Activated CD4-positive, alpha-beta T cell treated with anti-CD3 and anti-CD28 coated beads, Interleukin-2, amount 50 U/mL, for 16 hours (primary cell): ENCODE measurements around the gene EVA1C.
"Not testable (repeated sequence)": the region's sequence is repeated elsewhere in the genome, so short reads cannot be mapped to it uniquely, and the experiment has no call there.

Source experiments
- DNase-seq: peaks from one replicate; pipeline ENCODE4 v3.0.0-alpha.2; 2020

EVA1C gene, protein sequence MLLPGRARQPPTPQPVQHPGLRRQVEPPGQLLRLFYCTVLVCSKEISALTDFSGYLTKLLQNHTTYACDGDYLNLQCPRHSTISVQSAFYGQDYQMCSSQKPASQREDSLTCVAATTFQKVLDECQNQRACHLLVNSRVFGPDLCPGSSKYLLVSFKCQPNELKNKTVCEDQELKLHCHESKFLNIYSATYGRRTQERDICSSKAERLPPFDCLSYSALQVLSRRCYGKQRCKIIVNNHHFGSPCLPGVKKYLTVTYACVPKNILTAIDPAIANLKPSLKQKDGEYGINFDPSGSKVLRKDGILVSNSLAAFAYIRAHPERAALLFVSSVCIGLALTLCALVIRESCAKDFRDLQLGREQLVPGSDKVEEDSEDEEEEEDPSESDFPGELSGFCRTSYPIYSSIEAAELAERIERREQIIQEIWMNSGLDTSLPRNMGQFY

DNA sequence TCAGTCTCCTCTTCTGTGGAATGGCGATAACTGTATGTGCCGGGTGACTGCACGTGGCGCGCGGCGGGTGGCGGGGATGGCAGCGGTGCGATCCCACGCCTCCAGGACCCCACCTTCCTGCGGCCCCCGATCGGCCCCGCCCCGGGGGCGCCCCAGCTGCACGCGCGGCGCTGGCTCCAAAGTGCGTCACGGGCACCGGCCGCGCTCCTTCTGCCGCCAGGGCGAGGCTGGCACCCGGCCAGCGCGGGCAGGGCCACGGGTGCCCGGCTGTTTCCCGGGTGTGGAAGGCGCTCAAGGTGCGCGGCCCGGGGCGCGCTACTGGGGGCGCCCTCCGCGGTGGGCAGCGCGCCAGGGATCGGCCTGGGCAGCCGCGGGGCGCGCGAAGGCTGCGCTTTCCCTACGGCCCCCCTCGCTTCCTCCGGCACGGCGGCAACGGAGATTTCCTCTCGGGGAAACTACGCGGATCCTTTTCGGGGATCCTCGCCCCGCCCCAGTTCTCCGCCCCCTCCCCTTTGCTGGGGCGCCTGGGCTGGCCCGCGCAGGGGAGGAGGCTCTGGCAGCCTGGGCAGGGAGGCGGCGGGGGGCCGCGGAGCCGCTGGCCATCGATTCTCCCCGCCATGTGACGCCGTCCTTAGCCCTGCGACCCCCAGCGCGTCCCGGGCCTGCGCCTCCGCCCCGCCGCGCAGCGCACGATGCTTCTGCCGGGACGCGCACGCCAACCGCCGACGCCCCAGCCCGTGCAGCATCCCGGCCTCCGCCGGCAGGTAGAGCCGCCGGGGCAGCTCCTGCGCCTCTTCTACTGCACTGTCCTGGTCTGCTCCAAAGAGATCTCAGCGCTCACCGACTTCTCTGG lies at the start of gene EVA1C:
EVA1C (plus strand) TSS at position 545 of the 853 bp plus-strand sequence; CDS start at position 693, 148 bp downstream.
- DNase-seq, result peak; percentile 59

DNA sequence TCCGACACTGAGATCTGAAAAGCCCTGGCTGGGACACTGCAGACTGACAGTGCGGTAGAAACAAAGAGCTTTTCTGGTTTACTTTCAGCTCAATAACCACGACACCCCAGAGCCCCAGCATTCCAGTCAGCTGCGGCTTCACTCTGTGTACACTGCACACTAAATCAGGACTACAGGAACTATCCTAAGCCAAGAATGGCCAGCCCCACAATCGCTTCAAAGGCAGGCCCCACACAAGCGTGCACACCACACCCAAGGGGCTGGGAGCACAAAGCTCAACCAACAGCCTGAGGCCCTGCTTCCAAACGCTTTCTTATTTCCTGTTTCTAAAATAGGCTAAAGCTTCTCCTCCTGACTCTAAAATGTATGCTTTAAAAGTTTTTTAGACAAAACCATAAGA lies 48.1 kb upstream of the EVA1C start:
- no peak for DNase-seq

DNA sequence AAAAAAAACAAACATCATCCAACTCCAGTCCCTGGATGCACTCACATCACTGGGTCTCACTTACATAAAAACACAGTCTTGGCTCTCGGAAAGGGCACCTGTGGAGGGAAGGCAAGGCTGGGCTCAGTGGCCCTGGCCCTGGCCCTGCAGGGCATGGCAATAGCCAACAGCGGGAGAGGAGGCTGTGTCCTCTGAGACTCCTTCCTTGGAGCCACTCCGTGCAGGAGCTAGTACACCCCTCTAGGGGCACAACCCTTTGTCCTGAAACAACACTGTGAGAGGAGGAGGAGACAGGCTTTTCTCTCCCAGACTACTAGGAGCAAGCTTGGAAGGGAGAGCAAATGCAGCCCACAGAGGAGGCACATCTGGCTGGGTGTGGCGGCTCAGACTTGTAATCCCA lies 47.7 kb upstream of the EVA1C start:
- DNase-seq, result no peak

DNA sequence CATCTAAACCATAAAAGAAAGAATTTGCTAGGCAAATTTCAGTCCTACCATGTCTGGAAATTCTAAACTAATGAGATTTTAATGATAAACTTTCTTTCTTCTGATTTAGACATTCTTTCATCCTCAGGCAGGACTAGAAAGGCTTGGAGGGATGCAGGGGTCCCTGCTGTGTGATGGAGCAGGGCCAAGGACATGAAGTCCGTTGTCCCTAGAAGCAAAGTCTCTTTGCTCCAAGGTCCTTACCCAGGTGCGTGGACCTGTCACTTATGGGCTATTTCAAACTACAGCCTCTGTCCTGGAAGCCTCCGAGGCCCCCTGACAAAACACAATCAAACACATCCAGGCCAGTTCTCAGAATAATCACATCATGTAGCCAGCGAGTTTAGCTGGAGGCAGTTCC lies 46.3 kb upstream of the EVA1C start:
- no peak for DNase-seq

DNA sequence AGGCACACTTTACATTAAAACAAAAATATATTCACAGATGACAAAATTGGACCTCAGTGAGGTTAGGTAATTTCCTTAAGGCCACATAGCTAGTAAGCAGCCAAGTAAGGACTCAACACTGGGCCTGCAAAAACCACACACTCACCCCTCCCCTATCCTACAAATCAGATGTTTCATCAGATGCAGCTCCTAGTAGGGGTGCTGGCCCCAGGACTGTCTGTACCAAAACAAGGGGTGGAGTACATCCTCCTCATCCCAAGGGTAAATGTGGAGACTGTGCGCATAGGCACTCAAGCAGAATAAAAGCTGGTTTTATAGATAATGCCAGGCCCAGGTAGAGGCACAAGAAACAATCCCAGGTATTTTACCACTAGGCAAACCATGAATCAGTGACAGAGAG lies 45.3 kb upstream of the EVA1C start:
- DNase-seq, result no peak

DNA sequence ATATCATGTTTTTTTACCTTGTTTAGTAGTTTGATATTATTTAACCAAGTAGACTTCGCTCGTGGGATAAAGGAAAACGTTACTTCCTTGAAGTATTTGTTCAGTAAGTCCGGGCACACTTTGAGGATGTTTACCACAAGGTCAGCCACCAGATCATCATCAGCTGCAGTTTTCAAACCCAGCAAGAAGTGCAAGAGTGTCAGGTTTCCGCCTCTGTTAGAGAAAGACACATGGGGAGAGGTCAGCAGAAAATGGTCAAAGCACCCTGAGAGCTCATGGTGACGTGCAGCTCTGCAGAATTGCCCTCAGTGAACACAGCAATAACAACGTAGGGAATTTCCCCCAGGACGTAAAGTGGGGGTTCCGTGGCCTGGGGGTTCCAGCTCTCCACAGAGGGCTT lies 44.1 kb upstream of the EVA1C start:
- DNase-seq, result no peak

DNA sequence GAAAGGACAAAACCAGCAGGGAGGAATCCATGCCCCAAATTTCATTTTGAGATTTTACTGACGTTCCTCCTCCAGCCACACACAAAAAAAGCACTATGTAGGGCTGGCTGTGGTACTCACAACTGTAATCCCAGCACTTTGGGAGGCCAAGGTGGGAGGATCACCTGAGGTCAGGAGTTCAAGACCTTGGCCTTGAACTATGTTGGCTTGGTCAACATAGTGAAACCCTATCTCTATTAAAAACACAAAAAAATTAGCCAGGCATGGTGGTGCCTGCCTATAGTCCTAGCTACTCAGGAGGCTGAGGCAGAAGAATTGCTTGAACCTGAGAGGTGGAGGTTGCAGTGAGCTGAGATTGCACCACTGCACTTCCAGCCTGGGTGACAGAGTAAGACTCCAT lies 43.5 kb upstream of the EVA1C start:
- not testable (repeated sequence) for DNase-seq

DNA sequence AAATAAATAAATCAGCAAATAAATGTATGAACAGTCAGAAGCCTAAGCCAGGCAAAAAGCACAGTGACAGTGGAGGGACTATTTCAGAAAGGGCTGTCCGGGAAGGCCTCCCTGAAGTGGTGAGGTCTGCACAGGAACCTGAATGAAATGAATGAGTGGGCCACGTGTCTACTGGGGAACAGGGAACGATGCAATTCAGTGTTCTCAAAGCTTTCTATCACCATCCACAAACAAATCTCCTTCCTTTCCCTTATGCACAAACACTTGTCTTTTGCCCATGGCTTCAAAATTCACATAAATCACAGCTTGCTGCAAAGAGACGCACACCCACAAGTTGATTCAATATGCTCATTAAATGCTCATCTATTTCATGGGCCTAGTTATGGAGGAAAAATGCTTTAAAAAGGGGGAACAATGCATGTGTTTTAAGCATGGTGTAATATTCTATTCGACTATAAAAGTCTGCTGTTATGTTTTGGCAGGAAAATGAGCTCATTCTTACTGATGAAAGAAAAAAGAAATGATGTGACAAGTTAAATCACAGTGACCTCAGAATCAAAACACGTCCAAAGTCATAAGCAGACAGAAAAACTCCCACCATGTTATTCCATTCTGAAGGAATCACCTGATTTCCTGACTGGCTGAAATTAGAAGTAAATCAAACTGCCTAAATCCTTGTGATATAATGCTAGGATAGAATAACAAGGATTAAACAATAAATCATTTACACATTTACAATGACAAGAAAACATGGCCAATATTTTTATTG lies 41.3 kb upstream of the EVA1C start:
- no peak for DNase-seq

DNA sequence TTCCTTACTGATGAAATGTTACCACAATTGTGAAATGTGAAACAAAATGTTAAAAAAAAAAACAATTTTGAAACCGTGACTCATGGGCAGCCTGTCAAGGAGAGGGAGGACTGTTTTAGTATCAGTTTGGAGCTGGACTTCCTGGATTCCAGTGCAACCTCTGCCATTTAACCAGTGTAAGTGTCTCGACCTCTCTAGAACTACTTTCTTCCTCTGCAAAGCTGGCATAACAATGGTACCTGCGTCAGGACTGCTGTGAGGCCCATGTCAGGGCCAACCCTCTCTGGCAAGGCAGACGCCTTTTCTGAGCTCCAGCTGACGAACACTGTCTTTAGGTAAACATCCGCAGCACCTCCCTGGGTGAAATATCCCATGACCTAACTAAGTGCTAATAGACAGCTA lies 40.6 kb upstream of the EVA1C start:
- peak; percentile 23 for DNase-seq

DNA sequence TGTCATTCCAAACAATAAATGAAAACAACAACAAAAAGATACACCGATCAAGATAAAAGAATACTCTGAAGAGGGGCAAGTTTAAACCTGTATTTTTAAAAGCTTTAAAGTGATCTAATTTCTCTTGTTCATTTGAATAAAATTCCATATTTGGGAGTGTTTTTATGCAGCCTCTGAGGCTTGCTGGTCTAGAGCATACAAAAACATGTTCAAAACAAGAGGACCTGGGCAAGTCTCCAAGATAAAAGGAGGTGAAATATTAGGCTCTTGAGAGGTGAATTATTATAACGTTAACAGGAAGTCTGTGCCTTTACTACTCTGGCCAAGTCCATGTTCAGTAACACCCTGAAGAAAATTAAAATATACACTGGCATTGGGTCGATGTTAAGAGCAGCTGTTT lies 39.8 kb upstream of the EVA1C start:
- DNase-seq, result no peak

DNA sequence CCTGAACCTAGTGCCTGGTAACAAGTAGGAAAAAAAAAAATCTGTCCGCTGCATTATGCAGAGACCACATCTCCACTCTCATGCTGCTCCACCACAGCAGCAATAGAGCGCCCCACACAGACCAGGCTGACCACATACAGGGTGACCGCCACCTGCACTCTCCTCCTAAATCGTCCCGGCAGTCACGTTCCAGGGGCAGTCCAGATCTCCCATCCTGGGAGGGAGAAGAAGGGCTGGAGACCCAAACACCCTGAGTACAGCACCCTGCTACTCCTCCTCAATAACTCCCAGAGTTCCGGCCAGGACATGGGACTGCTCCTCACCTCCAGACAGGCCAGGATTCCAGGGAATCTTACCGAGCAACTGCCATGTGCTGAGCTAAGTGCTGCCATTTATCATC lies 35.0 kb upstream of the EVA1C start:
- DNase-seq, result no peak

DNA sequence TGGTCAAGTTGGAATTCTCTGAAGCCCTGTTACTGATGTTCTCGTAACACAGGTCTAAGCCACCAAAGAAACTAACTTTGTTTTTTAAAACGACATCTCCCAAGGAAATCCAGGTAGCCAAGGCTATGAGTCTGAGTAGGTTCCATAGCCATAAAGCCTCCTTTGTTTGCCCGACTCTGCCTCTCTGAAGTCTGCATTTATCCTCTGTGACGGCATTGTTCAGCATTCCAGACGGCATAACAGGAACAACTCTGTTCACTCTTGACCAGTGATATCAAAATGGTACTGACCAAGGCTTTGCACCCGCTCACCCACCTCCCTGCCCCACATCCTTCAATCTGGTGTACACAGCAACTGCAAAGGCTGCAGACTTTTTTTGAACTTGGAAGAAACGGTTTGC lies 34.5 kb upstream of the EVA1C start:
- no peak for DNase-seq

DNA sequence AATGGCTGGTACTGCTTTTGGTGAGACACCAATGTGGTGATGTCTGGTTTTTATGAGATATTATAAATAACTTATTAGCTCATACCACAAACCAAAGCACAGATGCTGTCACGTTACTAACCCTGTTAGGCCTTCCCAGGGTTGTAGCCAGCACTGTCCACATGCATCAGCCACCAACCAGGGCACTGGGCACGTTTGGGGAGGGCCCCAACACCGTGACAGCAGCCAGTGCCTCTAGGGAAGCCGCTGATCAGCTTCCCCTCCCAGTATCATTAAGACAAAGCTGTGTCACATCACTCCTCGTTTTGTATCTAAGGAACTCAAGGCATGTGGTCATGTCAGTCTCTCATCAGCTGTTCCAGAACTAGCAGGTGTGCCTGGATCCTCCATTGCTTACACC lies 33.5 kb upstream of the EVA1C start:
- no peak for DNase-seq

DNA sequence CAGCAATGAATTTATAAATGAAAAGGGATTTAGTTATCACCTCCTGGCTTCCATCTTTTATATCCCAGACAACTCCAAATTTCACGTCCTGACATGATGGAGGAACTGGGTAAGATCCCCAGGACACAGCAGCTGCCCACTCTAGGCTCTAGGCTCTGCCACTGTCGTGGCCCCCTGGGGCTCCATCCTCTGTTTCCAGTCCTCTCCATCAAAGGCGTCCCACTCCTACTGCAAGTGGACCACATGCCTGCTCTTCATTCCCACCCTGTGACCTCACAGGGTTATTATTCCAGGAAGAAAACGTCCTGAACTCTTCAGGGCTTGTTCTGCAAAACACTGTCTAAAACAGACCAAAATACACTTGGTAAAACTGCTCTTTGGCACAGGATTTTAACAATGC lies 31.6 kb upstream of the EVA1C start:
- DNase-seq, result no peak

DNA sequence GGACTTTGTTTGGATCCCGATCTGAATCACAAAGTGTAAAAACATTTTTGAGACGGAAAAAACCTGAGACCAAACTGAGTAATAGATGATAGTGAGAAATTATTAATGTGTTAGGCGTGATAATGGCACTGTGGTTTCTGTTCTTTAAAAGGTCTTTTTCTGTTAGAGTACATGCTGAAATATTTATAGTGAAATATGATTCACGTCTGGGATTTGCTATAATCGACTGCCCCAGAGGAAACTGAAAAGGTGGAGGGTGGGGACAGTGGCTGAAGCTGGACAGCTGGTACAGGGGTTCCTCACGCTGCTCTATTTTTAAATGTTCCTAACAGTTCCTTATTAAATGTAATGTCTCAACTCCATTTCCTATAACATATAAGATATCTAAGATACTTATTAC lies 30.9 kb upstream of the EVA1C start:
- DNase-seq, result no peak

DNA sequence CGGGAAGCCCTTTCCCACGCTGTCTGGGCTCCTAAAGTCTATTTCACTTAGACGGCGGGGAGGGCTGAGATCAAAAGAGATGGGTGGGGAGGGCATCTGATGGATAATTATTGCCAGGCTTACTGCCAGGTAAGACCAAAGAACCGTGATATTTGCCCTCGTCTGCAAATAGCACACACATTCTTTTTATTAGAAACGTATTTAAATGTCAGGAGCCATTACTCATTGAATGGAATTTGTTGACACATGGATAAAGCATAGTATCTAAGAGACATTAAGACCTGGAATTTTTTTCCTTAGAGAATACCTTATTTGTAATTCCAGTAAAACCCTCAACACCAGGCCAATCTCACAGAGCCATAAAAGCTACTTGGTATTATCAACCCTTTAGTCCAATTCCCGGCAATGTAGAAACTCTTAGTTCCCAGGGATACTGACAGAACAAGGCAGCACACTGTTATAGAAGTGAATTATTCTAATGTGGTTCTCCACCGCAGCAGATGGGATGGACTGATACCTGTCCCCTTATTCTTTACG lies 30.3 kb upstream of the EVA1C start:
- no peak for DNase-seq

DNA sequence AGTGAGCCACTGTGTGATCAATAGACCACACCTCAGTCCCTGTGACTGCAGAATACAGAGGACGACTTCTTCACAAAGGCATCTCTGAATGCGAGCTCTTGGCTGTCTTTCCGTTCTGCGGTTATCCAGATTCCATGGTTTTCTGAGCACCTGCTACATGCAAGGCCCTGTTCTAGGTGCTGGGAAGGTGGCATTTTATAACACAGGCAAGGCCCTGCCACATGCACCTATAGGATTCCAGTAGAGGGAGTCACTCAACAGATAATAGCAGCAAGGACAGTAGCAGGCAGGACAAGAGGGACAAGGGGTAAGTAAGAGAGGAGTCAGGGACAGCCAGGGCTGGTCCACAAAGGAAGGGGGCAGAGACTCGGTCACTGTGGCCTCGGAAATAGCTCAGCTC lies 28.7 kb upstream of the EVA1C start:
- DNase-seq, result no peak

DNA sequence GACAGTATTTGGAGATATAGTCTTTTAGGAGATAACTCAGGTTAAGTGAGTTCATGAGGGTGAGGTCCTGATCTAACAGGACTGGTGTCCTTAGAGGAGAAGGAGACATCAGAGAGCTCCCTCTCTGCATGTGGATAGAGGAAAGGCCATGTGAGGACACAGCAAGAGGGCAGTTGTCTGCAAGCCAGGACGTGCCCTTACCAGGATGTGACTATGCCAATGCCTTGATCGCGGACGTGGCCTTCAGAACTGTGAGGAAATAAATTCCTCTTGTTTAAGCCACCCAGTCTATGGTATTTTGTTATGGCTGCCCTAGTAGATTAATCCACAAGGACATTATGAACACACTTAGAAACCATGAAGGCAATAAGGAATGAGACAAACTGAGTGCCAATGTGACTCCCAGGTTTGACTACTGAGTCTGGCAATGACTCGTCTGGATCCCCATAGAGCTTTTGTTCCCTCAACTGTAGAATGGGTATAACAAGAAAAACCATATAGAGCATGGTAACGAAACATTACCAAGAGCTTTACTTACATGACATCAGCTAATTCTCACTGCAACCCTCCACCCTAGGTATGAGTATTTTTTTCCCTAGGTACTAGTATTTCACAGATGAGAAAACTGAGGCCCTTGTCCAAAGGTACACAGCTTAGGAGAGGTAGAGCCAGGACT lies 26.2 kb upstream of the EVA1C start:
- DNase-seq, result no peak

DNA sequence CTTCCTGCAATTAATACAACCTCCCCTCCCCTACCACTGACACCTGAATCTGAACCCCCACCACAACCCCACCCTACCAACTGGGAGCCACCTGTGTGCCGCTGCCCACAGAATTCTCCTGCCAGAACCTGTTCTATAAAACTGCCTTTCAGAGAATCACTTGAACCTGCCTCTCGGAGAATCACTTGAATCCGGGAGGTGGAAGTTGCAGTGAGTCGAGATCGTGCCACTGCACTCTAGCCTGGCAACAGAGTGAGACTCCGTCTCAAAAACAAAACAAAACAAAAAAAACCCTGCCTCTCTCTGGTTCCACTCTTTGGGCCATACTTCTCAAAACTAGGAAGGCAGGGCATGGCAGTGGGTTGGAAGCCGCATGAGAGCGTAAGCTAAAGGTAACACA lies 25.4 kb upstream of the EVA1C start:
- DNase-seq, result no peak

DNA sequence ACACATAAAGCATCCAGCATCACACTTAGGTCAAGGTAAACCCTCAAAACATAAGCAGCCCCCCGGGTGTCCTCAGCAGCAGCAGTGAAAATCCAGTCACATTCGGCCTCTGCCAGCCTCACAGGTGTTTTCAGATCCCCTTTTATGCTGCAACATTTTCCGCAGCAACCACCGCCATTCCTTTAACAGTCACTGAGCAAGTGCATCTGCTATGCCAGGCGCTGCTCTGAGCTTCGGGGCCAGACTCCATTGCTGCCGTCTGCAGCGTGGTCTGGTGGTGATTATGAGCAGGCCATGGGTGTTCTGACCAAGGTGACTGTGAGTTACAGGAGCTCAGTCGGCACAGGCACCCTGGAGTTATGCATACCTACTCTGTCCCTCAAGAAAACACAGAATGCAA lies 24.2 kb upstream of the EVA1C start:
- no peak for DNase-seq

DNA sequence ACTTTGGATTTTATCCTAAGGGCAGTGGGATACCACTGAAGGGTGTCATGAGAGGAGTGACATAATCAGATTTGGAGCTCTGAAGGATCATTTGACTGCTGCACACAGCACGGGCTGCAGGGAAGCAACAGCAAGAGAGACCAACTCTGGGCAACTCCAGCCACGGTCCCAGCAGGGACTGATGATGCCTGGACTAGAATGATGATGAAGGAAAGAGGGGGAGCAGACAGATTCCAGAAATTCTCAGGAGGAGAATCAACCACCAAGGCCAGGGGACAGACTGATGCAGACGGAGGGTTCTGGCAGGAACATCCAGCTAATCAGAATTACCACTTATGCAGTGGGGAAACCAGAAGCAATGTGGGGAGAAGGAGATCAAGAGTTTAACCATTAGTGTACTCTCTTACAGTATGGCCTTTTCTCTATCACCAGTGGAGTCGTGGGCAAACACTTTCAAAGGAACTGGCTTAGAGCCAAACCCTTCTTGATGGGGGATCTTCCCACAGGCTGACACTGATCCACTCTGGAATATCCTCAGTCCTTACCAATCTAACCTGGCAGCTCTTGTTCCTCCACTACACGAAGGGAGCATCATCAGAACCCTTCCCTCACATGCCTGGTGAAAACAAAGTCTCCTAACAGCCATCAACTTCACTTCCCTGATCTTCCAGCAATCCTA lies 23.0 kb upstream of the EVA1C start:
- DNase-seq, result no peak
